Glomerular visceral epithelial cell (primary cell): ENCODE results near the gene KRT5.

ENCODE experiments used
- DNase-seq: peaks from one replicate; pipeline ENCODE4 v3.0.0-alpha.2; 2016; ENCODE audit errors: extremely low spot score

Gene KRT5

DNA sequence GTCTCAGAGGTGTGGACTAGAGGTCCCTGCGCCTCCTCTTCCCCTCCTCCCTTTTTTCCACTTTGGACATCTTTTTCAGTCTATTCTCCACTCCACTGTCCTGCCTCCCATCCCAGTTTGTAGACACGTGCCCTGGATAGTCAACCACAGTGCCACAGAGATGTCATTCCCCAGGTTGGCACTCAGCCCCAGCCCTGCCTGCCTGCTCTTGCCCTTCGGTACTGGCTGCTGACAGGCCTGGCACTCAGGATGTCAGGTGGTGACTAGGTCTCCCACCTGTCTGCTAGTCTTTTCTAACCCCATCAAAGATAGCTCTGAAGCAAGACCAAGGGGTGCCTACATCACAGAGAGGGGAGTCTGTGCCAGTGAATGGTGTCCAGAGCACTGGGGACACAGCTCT is 16.9 kb upstream of the KRT5 start:
- DNase-seq = no peak

DNA sequence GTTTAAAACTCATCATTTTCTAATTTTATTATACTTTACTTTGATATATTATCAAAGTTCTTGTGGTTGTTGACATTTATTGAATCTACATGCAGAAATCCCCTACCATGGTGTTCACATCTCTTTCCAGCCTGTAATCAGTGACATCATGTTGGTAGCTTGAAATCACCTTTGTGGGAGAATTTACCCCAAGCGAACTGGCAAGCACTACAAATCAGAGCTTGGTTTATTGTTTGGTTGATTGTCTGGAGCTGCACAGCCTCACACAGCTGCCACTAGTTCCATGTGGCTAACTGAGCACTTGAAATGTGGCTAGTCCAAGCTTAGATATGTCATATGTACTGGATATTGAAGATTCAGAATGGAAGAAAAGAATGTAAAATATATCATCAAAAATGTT is 15.4 kb upstream of the KRT5 start:
- DNase-seq = no peak

DNA sequence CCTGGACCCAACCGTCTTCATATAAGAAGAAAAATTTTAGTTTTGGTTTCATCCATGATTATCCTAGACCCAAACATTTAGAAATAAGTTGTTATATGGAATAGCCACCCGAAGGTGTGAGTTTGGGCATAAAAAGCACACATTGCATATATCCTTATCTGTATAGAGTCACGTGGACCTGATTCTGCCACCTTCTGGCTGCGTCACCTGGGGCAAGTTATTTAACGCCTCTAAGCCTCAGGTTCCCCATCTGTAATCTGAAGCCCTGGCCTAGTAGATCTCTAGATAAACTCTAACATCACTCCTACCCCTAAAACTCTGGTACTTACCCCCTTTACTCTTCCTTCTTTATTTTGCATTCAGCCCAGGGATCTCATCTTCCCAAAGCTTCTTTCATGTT is 14.3 kb upstream of the KRT5 start:
- peak; percentile 23 for DNase-seq

DNA sequence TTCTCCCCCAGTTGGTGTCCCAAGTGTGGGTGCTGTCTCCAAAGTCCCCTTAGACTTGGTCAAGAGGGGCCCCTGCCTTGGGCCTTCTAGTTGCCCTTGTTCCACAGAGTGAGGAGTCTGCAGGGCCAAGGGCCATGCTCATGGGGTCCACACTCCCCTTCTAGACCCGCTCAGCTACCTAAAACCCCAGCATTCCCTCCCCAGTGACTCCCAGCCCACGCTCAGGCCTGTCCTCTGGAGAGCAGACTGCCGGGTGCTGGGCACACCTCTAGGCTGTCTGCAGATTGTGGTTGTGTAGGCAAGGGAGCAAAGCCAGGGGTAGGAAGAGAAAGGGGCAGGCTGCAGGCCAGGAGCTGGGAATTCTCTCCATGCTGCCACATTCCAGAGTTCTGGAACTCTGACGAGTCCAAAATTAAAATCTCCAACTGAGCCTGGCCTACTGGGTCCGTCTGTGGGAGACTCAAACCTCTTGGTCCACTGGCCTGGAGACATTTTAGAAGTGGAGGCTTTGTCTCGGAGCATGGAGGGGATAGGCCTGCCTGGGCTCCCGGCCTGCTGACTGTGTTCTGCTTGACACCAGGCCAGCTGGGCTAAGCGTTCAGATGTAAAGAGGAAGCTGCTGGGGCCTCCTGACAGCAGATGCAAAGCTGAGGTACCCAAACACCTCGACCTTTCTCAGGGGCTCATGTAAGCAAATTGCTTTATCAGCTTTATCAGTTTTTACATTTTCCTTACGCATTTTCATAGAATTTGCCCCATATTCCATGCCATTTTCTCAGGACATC is 13.7 kb upstream of the KRT5 start:
- DNase-seq = no peak

DNA sequence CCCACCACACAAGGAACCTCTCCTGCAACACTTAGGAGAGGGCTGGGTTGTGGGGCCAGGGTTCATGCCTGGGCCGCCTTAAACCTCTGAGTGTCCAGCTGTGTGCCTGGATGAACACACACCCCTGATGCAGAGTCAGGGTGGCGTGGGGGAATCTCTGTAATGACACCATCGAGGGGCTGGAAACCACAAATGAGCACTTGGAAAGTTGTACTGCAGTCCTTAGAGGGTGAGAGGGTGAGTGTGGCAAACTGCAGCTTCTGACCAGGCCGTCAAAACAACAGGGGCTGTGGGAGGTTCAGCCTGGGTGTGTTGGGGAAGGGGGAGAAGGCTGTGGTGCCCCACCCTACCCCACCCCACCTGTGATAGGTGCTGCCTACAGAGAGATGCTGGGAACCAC is 12.4 kb upstream of the KRT5 start:
- DNase-seq = no peak

DNA sequence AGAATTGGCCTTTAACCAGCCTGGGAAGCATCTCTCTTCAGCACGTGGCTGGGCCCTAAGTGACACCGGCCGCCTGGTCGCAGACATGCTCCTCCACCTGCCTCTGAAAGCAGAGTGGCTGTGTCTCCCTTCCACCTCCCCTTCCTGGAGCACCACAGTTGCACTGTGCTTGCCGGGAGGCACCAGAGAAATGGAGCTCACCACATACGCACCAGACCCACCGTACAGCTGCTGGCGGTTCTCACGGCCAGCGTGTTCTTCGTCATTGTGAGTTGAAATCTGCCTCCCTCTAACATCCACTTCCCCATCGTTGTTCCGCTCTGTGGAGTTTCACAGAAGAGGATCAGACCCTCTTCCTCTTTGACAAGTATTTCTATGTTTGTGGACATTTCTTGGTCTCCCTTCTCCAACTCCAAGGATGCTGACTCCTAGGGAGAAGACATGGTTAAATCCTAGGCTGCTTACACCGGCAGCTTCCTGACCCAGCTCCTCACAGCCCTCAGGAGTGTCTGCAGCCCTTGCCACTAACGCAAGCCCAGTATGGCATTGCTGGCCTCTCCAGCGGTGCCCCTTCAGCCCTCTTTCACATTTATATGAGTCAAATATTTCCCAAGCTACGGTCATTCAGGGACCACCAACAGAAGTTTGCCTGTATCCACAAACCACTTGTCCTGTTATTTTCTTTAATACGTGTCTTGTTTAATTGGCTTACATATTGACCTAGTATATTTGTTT is 11.5 kb upstream of the KRT5 start:
- no peak for DNase-seq

DNA sequence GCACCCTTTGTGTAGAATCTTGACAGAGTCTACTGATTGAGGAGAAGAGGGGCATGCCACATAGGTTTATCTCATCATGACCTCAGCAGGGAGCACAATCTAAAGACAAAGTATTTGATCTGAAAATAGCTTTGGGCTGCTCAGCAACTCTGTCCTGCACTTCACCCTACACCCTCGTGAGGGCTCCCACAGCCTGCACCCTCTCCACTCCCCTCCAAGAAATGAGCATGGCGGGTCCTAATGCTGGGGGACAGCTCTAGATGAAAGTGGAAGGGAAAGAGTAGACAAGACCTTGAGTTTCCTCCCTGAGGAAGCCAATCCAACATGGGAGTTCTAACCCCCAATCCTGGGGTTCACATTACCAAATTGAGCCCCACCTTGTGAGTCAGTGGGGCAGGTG is 10.7 kb upstream of the KRT5 start:
- DNase-seq = no peak

DNA sequence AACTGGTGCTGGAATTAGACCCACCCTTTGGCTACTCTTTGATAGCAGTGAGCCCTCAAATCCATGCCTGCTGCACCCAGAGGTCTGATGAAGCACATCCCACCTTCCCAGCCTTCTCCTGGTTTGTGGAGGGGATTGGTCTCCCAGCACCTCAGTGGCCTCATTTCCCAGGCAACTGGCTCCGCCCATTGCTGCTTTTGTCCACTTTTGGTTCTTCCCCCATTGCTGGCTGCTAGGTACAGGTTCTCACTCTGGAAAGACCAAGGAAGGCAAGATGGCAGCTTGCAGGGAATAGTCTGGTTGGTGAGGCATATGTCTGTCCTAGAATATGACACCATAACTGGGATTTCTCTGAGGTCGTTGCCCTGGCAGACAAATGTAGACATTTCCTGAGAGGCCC is 10.2 kb upstream of the KRT5 start:
- no peak for DNase-seq

DNA sequence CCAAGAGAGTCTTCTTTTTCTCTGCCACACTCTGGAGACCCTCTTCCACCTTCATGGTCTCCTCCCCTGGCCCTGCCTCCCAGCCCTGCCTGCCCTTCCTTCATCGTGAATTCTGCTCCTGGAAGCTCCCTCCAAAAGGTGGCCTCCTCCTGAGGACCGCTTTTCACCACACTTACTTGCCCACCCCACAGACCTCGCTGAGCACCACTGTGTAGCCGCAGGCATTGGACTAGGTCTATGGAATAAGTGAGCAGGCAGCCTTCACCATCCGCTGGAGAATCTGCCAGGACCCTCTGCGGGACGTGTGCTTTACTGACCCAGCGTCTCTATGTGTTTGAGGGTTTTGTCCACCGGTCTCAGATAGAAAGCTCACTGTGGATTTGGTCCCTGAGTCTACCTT is 9.7 kb upstream of the KRT5 start:
- no peak for DNase-seq

DNA sequence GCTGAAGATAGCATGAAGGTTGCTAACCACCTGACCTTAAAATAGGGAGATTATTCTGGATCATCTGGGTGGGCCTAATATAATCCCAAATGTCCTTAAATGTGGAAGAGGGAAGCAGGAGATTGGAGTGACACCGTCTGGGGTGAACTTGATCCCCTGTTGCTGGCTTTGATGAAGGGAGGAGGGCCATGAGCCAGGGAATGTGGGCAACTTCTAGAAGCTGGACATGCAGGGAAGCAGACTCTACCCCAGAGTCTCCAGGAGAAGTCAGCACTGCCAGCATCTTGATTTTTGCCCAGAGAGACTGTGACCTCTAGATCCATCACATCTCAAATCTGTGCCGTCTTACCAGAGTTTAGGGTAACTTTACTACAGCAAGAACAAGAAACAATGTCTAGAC is 9.2 kb upstream of the KRT5 start:
- no peak for DNase-seq

DNA sequence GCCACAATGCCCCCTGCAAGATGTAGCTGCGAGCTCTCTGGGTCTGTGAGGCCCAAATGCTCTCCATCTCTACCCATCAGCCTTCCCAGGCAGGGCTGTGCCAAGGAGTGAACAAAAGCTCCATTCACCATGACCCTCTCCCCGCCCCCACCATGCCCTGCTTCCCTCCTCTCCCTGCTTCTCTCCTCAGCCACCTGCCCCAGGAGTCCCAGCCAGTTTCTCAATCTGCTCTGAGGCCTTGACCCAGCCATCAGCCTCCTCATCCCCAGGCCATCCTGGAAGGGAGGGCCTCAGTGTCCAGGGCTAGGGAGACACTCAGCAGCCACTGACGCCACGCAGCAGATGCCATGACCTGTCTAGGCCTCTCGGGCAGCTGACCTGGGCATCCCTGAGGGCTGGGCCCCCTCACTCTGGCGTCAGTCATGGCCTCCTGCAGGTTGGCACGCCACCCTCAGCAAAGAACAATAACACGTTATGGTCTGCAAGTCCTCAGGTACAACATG is 8.5 kb upstream of the KRT5 start:
- DNase-seq = no peak

DNA sequence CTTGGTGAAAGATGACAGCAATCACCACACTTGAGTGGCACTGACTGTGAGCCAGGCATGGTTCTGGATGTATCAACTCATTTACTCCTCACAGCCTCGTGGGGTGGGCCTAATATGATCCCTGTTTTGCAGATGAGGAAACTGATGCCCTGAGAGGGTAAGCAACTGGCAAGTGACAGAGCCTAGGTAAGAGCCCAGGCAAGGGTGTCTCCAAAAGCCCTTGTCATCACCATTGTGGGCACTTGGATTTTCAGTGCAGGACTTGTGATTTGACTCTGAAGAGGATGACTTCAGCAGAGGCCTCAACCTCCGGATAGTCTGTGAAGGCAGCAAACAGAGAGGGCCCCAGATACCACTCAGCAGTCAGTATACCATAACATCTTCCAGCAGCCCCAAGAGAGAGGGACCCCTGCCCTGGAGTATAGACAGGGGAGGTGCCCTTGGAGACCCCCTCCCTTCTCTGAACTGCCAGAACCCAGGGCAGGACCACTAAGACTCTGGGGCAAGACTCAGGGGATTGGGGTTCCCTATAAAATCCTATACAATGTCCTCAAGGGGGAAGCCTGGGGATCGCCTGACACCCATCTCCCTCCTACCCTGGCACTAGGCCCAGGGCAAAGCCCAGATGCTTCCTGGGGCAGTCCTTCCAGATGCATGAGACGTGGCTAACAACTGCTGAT is 7.1 kb upstream of the KRT5 start:
- DNase-seq = no peak

DNA sequence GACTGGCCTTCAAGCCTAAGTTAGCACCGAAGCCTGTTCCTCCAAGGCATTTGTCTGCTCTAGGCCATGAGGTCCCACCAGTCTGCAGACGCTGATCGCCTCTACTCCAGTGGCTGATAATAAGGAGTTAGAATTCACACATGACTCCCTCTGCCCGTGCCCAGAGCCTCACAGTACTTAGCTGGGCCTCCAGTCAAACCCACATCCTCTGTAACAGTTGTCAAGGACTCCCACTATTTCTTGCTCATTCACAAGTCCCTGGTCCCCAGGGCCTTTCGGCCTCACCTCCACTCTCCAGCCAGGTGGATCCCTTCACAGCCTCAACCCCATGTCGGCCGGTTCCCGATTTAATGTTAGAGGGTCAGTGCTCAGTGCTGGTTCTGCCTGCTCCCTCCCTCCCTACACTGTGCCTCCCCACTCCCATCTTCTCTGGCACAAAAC is 6.3 kb upstream of the KRT5 start:
- no peak for DNase-seq

DNA sequence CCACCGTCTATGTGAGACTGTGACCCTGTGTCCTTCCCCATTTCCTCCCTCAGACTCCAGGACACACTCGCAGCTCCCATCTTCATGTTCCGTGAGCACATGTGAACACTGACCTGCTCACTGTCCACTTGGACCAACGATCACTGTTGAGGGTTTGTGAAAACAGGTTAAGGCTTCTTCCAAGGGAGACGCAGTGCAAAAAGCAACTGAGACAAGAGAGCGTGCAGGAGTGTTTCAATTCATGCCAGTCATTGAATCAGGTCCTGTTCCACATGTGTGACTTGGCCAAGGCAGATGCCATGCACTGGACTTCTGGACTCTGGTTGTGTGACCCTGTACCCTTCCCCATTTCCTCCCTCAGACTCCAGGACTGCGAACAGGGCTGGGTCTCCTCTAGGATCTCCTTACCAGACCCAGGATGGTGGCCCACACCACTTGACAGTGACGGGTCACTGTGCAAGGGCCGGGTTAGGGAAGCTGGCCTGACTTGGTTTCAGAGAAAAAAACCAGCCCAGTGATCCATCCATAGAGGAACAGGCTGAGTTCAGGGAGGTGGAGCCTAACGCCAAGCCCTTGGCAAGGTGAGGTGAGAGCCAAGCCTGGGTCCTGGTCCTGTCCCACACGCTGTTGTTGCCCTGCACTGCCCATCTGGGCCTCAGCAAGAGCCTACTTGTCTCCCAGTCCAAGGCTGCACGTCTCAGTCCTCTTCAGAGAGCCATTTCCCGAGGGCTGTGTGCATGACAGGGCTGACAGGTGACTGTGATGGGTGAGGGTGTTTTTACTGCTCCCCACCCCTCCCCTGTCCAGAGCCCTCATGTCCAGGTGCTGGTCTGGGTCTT is 5.7 kb upstream of the KRT5 start:
- no peak for DNase-seq

DNA sequence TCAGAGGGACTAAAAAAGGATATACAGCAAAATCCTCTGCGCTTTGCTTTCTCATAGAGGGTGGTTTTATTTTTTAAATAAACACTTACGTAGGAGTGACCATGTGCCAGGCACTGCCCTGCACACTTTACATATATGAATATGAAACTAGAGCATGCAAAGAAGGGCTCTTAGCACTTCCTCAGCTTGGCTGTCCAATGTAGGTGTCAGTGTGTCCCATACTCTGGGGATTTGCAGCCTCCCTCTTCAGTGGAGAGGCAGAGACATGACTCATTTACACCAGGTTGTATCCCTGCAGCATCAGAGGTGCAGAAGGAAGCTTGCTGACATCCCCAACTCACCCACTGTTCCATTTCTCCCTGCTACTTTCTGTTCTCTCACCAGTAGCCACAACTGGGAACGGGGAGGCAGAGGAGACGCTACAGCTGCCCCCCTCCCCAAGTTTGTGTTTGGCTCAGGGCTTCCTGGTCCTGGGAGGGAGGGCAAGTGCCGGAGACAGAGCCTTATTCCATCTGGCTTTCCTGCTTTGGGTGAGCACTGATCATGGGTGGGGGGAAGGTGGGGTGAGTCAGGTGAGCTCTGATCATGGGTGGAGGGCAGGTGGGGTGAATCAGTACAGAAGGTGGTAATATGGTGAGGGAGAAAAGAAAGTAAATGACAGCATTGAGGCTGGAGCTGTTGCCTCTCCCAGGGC is 4.9 kb upstream of the KRT5 start:
- no peak for DNase-seq

DNA sequence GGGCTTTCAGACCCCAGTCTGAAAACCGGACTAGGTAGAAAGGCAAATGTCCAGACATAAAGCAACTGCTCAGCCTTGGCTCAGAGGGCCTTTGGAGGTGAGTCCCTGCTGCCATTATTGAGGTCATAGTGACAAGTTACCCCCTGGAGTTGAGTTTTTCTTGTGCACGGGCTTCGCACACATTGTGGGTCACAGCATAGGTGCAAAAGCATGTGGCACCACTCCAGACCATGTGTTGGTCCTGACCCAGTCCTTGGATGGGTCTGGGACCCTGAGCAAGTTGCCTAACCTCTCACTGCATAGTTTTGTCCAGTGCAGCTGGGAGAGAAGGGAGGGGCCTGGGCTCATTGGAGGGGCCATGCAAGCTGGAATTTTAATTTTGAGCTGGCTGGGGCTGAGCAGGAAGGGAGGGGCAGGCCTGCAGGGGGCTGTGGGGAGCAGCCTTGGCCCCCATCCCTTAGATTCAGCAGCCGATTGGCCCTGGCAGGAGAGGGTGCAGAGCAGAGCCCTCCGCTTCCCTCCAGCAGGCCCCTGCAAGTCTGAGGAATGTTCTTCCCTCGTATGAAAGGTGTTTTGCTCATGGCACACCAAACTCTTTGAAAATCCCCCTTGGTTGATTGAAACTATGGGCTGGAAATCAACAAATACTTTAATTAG is 4.2 kb upstream of the KRT5 start:
- no peak for DNase-seq

DNA sequence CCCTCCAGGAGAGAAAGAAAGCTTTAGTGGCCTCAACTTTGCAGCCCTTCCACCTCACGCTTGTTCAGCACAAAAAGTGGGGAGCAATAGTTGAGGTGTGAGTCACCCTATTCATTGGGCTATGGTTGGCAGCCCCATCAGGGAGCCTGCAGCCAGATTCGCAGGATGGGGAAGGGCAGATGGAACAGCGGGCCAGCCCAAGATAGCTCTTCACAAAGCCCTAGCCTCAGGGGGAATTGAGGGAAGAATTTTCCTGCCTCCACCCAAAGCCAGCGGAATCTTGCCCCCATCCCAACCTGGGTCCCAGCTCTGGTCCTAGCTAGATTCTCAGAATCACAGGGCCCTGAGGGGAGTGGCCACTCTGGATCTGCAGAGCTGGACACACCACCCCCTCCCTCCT is 3.6 kb upstream of the KRT5 start:
- no peak for DNase-seq

DNA sequence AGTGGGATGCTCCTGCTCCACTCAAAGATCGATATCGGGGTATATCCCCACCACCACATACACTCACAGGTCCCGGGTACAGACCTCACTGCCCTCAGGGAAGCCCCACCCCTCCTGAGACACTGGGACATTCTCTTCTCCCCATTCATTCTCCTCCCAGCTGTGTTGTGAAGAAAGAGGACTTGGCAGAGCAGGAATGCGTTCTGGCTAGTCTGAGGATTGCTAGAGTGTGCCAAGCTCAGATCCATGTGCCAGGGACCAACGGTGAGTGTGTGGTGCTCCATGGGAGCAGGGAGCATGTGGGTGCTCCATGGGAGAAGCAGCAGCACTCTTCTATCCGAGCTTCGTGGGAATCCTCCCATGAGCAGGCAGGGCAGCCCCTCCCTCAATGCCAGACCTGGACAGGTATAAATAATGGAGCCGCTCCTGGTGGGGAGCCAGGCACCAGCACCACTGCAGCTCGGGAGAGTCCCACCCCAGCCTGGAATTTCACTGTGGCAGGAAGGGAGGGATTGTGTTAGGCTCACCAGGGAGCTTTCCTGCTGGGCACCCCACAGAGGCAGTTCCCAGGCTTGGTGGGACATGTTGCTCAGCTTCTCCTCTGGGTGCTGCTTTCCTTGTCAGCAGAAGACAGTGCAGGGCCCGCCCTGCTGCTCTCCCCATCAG is 2.3 kb upstream of the KRT5 start:
- no peak for DNase-seq

DNA sequence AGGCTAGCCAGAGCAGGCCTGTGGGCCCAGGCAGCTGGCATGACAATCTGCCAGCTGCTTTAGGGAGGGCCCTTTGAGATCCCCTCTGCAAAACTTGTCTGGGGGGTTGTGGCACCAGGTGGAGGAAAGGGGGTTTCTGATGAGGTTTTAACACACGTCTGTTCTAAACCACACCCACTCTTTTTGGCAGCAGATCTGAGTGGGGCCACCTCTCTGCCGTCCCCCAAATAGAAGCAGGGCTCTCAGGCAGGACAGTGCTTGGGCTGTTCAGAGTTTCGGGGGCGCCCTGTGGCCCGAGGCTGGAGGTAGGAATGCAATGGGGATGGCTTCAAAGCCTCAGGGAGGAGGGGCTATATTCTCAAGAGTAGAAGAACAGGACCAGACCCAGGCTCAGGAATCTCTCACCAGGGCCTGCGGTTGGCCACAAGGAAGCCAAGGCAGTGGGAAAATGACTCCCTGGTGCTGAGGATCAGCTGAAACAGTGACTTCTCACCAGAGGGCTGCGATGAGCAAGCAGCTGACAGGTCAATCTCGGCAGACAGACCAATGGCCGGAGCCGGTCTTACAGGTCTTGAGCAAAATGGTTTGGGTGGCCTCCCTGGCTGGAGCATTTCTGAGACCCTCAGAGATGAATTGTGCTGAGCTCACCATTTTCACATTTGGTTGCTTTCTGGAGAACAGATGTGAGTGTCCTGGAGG is 1.5 kb upstream of the KRT5 start:
- no peak for DNase-seq

DNA sequence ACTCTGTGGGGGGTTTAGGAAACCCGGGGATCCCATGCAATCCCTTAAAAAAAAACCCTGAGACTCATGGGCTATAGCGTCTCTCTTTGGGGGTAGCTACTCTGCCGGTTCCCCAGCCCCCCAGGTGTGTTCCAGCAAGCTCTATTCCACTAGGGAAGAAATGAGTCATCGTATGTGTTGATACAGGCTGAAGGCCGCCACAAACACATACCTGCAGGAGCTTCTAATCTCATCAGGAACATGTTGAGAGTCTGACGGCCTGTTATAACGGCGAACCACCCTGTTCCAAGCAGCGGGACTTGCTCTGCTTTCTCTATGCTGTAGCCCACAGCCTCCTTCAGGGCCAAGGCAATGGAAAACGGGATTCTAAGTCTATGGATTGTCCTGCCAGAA is 977 bp upstream of the KRT5 start:
- DNase-seq = no peak
